ENCODE results near the gene NACAD.

Gene NACAD

DNA sequence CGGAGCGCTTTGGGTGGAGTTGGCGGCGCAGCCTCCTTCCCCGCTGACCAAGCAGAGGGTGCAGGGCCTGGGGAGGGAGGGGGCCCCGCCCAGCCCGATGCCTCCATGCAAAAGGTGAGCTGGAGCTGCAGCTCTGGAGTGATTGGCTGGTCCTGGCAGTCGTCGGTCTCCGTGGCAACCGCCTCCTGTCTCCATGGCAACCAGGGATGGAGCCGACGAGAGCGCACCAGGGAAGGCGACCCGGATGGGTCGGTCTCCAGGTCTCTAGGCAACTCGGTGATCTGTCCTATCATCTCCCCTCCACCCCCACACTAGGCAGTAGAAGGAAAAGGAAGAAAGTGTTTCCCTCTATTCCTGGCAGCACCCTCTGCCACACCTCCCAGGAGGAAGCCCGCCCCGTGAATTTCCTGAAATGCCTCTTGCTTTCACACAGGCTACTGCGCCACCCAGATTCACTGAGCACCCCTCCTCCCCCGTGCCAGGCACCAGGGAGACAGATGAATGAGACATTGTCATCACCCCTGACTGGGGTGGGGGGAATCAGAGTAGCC, 647 bp upstream of the NACAD start:
- peak; percentile 20 for DNase-seq

GRCh38 chr7:45088146-45088701, 545 bp downstream of the NACAD start:
- DNase-seq: no peak

DNA sequence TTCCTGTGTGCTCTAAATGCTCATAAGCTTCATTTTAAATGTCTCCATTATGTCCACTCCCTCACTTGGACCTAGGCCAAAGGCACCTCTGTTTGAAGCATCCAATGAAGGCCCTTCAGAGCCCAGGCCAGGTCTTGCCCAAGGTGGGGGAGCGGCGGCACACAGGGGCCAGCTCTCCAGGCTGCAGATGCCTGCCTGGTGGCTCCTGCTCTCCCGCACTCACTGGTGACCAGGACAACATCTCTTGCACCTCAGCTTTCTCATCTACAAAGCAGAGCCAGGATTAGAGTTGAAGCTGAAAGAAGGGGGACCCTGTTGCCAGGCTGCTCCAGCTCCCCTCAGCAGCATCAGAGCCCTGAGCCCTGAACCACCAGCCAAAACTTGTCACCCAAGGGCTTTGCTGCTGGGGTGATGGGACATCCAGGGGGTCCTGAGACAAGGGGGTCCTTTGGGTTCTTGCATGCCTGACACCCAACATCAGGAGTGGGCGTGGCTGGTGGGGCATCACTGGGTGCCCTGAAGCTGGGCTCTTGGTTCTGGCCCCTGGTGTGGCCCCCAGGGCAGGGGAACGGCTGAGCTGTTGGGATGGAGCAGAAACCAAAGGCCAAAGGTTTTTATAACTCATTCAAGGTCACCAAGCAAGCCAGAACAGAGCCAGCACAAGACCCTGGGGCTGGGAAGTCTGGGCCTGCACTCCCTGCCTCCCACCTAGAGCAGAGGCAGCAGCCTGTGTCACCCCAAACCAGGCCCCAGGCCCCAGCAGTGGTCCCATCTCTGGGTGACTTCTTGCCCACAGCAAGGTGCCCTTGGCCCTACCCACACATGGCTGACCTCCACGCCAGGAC, 1.2 kb downstream of the NACAD start:
- DNase-seq: no peak

DNA sequence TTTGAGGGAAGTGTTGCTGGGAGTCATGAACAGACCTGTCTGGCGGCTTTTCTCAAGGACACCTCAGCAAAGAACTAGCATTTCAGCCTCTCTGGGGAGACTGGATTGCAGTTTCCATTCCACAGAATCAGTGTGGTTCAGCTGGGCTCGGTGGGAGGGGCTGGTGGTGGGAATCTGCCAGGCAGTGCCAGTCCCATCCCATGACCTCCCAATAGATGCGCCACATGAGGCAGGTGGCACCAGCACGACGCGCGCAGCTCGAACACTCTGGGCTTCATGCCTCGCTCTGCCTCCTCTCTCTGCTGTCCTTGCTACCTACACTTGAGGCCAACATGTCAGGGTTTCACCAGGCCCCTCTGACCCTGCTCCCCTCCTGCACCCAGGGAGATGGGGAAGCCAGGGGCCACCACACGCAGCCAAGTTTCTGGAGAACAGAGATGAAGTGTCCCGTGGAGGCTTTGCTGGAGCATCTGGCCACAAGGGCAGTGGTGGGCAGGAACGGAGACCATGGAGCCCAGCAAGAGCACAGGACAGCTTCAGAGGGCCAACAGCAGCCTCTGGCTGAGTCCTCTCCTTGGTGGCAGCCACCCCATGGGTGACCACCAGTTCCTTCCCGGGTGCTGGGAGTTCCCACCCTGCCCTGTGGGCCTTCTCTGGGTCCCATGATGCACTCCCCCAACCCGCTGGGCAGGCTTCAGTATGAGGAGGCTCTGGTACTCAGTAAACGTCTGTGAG, 2.3 kb downstream of the NACAD start:
- DNase-seq: no peak

GRCh38 chr7:45085619-45086200, 3.1 kb downstream of the NACAD start:
- DNase-seq: no peak

- DNase-seq: no peak
Measured at GRCh38 chr7:45084901-45085618, 3.7 kb downstream of the NACAD start.

DNA sequence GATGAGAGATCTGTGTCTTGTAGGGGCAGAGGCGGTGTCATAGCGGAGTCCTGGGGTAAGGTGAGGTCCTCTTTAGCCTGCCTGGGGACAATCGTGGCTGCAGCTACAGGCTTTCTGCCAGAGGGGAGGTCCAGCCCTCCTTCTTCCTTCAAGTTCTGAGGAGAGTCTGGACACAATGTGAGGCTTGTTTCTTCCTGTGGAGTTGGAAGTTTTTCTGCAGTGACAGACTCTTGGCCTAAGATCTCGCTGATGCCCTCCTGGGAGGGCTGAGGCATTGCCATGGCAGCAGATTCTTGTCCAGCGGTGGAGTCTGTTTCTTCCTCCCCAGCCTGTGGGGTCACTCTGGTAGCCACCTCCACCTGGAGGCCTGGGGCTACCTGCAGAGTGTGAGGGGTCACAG, 4.4 kb downstream of the NACAD start:
- no peak for DNase-seq

- no peak for DNase-seq
Measured at GRCh38 chr7:45082831-45083331, 5.9 kb downstream of the NACAD start.

- no peak for DNase-seq
Measured at GRCh38 chr7:45082031-45082830, 6.5 kb downstream of the NACAD start.

DNA sequence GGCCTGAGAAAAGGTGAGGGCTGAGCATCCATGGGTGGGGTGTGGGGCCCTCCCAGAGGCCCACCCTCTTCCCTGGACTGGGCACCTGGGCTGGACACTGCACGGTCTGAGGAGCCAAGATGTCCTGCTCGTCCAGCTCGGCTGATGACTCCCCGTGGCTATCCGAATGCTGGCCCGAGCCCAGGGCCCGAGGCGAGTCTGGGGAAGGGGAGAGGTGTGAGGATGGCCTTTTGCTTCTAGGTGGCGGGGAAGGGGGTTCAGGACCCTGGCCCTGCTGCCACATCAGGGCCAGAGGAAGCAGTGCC, 7.1 kb downstream of the NACAD start:
- DNase-seq: no peak

DNA sequence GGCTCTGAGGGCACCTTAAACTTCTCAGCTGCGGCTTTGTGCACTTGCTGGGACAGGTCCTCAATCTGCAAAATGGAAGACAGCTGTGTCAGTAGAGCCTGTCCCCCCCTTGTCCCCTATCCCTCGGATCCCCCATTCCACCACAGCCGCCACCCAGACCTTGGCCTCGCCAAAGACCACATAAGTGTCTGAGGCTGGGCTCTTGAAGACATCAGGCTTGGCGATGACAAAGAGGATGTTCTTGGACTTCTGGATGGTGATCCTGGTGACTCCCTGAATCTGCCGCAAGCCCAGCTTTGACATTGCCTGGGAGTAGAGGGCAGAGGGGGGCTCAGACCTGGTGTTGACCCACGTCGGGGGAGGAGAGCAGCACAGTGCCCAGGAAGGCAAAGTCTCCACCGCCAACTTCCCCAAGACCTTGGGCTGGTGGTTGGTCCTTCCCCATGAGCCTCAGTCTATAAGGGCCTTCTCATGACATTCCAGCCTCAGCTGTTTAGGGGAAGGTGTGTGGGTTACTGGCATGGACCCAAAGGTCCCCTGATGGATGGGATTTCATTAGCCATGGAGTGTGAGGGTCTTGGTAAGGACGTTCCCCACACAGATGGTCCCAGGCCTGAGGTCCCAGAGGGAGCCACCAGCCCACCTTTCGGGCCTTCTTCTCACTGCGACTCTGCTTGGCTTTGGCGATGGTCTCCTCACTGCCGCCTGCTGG, 7.7 kb downstream of the NACAD start:
- no peak for DNase-seq

- no peak for DNase-seq
Measured at GRCh38 chr7:45080265-45080957, 8.4 kb downstream of the NACAD start.

GRCh38 chr7:45078125-45078681, 10.6 kb downstream of the NACAD start:
- DNase-seq: peak; percentile 4

DNA sequence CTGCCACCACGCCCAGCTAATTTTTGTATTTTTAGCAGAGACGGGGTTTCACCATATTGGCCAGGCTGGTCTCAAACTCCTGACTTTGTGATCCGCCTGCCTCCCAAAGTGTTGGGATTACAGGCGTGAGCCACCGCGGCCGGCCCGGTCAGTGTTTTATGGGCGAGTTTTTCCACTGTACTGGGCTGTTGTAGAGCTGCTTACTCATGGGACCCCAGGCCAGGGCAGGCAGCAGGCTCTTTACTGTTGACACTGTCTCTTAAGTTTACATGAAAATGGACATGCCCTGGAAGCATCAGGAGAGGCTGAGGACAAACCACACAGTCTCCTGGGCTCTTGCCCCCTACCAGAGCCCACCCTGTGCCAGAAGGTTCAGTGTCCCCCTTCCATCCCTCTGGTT, 11.2 kb downstream of the NACAD start:
- DNase-seq: no peak

- no peak for DNase-seq
Measured at GRCh38 chr7:45076946-45077345, 11.8 kb downstream of the NACAD start.

- no peak for DNase-seq
Measured at GRCh38 chr7:45075871-45076796, 12.6 kb downstream of the NACAD start.

DNA sequence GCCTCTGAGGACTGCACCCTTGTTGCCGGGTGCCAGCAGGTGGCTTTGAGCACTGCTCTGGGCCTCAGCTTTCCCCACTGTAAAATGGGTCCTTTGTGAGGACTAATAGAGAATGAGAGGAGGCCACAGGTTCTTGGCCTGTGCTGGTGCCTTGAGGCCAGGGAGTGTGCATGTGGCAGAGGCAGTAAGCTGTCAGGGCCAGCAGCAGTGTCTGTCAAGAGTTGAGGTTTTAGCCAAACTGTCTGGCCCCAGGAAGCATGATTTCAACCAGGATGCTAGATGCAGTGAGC, 13.5 kb downstream of the NACAD start:
- no peak for DNase-seq

DNA sequence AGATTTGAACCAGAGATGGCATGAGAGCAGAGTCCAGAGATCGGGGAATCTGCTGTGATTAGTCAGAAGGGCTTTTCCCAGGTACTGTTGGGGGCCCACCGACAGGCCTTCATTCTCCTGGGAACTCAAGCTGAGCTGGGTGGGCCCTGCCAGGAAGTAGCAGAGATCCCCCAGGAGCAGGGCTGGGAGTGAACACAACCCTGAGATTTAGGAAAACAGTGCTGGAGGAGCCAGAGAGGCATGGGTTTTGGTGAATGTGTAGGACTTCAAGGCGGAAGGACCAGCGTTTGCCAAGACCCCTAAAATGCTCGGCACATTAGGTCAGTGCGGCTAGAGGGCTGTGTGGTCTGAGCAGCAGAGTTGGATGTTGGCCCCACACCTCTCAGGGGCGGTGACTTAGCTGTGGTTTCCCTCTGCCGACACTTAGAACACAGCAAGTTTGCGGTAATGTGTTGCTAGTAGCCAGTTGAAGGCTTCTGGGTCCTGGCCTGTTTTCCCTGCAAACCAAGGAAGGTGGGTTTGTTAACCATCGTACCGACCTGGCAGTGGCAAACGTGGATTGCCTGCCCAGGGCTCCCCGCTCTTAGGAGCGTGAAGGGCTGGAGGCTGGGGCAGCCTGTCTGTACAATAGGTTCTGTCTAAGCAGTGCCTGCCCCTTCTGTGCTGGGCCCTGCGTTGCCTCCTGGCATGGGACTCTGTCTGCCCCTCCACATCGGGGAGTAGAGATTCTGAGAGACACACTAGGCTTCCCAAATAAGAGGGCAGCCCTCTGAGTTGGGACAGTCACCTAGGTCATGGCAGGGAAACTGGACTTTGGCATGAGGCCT, 14.0 kb downstream of the NACAD start:
- no peak for DNase-seq

Data from OCI-M1 (cell line).